Keratinocyte (primary cell): Measurements from ENCODE around the gene ABCD3. TPM values are rescaled to one million over a fixed set of nuclear protein-coding genes. Genes with fewer than 3 reads are reported as not detected.

Experiments used
- DNase-seq: peaks from one replicate; pipeline ENCODE4 v3.0.0-alpha.2; 2011; ENCODE audit warnings: low read depth, missing footprints, low spot score
- FAIRE-seq: peaks from 2 replicates; lab custom pipeline; 2011; peaks lifted over from hg19 to GRCh38; lab: Jason Lieb, UNC
- H2AFZ ChIP-seq: 2 replicates; pipeline ENCODE4 v1.6.0; 2012; ENCODE audit warnings: low read length, control low read depth, inconsistent platforms; ENCODE audit not compliant: control insufficient read depth
- H3K27ac ChIP-seq: 2 replicates; pipeline ENCODE4 v1.5.1; 2011; ENCODE audit warnings: low read length; ENCODE audit not compliant: control insufficient read depth, insufficient read depth
- H3K27me3 ChIP-seq: 3 replicates; pipeline ENCODE4 v1.6.0; 2011; ENCODE audit warnings: low read length; ENCODE audit not compliant: control insufficient read depth, insufficient read depth; ENCODE audit errors: extremely low read depth
- H3K36me3 ChIP-seq, 2 experiments: 2 replicates in 1 of 2; 3 replicates in 1 of 2; pipeline ENCODE4 v1.5.1; 2011; ENCODE audit warnings: low read length in 2 of 2, mild to moderate bottlenecking in 1 of 2; ENCODE audit not compliant: control insufficient read depth in 2 of 2, insufficient read depth in 2 of 2; ENCODE audit errors: extremely low read depth in 1 of 2
- H3K4me1 ChIP-seq: 3 replicates; pipeline ENCODE4 v1.5.1; 2011; ENCODE audit warnings: low read length; ENCODE audit not compliant: control insufficient read depth, insufficient read depth; ENCODE audit errors: extremely low read depth
- H3K4me2 ChIP-seq: 3 replicates; pipeline ENCODE4 v1.6.0; 2011; ENCODE audit warnings: low read depth, low read length; ENCODE audit not compliant: control insufficient read depth, insufficient read depth; ENCODE audit errors: extremely low read depth
- H3K4me3 ChIP-seq, 3 experiments: fragments of 200-600 bp in 1 of 3; sonication (generic) in 1 of 3; 2 replicates in 2 of 3; 3 replicates in 1 of 3; pipeline ENCODE4 v1.5.1; 2011 to 2016; ENCODE audit warnings: low read length in 3 of 3, mild to moderate bottlenecking in 3 of 3, control low read depth in 2 of 3, inconsistent platforms in 1 of 3, low read depth in 1 of 3, mixed read lengths in 1 of 3, mixed run types in 1 of 3, moderate library complexity in 1 of 3; ENCODE audit not compliant: control insufficient read depth in 2 of 3, insufficient read depth in 2 of 3; ENCODE audit errors: extremely low read depth in 1 of 3
- H3K79me2 ChIP-seq: 2 replicates; pipeline ENCODE4 v1.6.0; 2012; ENCODE audit warnings: low read length; ENCODE audit not compliant: control insufficient read depth, insufficient read depth
- H3K9ac ChIP-seq: 3 replicates; pipeline ENCODE4 v1.6.0; 2011; ENCODE audit warnings: low read length; ENCODE audit not compliant: control insufficient read depth, insufficient read depth; ENCODE audit errors: extremely low read depth
- H3K9me1 ChIP-seq: 3 replicates; pipeline ENCODE4 v1.6.0; 2011; ENCODE audit warnings: low read length; ENCODE audit not compliant: control insufficient read depth, insufficient read depth; ENCODE audit errors: extremely low read depth
- H3K9me3 ChIP-seq: 2 replicates; pipeline ENCODE4 v1.5.1; 2012; ENCODE audit warnings: low read depth, low read length; ENCODE audit not compliant: control insufficient read depth
- H4K20me1 ChIP-seq: 3 replicates; pipeline ENCODE4 v1.6.0; 2011; ENCODE audit warnings: low read length; ENCODE audit not compliant: control insufficient read depth, insufficient read depth; ENCODE audit errors: extremely low read depth
- CTCF ChIP-seq, 3 experiments: IDR thresholded peaks in 1 of 3; conservative IDR thresholded peaks in 1 of 3; optimal IDR thresholded peaks in 1 of 3; 2 replicates in 2 of 3; 3 replicates in 1 of 3; pipeline versions ENCODE3 to v1.5.1; 2011; ENCODE audit warnings: low read length in 3 of 3, mild to moderate bottlenecking in 3 of 3, moderate library complexity in 2 of 3, control low read depth in 1 of 3, inconsistent platforms in 1 of 3; ENCODE audit not compliant: insufficient read depth in 2 of 3; ENCODE audit errors: extremely low read depth in 1 of 3
- EZH2 ChIP-seq: IDR thresholded peaks from one replicate; pipeline ENCODE4 v1.6.1; 2012; ENCODE audit warnings: inconsistent platforms, mild to moderate bottlenecking, low read length, moderate library complexity
- dilution Hi-C: fragments of 300-500 bp; cut with MboI; formaldehyde crosslinking; loops from one replicate; pipeline ENCODE4 v1.7.0; 2020; ENCODE audit warnings: low sequenced_read_pairs; ENCODE audit not compliant: extremely low pct_ligation_motif_present
- polyA plus RNA-seq, 5 experiments: library from polyadenylated mRNA; depleted of rRNA in 3 of 5; stranded (reverse) in 3 of 5; stranded (forward) in 1 of 5; unstranded in 1 of 5; fragments of >200 nt; gene quantifications; 1 replicate in 1 of 5; 2 replicates in 3 of 5; 3 replicates in 1 of 5; pipeline versions ENCODE4 v1.2.1 to v1.2.3, GENCODE V29; 2011 to 2012; ENCODE audit warnings: missing spikeins in 2 of 5, low read depth in 1 of 5, low replicate concordance in 1 of 5

ABCD3 gene
- polyA plus RNA-seq, 1 donor (not counting 4 experiments of a cell fraction or from before 2014, with no cell fraction given) = 34.9 TPM

GRCh38 chr1:94395748-94396309 lies 22.4 kb upstream of the ABCD3 start:
- Histone ChIP-seq H4K20me1 (no peaks in the 10 kb centered on the region), H3K4me3 (no peak overlapping the region), H3K4me2 (no peak overlapping the region), H3K9me3 (no peaks in the 10 kb centered on the region), H3K36me3 (no peaks in the 10 kb centered on the region), H3K9ac (no peak overlapping the region), H3K27ac (no peak overlapping the region), H2AFZ (no peak overlapping the region), H3K9me1 (no peaks in the 10 kb centered on the region), H3K27me3 (no peaks in the 10 kb centered on the region), H3K4me1 (no peaks in the 10 kb centered on the region), H3K79me2 (no peaks in the 10 kb centered on the region)
- DNase-seq (no peak), FAIRE-seq (no peak)
- TF ChIP-seq EZH2 (no peak), CTCF (optimal IDR thresholded peaks at IDR 0.05 in 1 of 3, IDR thresholded peaks at IDR 0.05 in 1 of 3, conservative IDR thresholded peaks at IDR 0.05 in 1 of 3; ENCODE audit: extremely low read depth in 1 of 3, insufficient read depth in 2 of 3, low read length in 3 of 3) (no peak)
- dilution Hi-C loops = no loop called here

DNA sequence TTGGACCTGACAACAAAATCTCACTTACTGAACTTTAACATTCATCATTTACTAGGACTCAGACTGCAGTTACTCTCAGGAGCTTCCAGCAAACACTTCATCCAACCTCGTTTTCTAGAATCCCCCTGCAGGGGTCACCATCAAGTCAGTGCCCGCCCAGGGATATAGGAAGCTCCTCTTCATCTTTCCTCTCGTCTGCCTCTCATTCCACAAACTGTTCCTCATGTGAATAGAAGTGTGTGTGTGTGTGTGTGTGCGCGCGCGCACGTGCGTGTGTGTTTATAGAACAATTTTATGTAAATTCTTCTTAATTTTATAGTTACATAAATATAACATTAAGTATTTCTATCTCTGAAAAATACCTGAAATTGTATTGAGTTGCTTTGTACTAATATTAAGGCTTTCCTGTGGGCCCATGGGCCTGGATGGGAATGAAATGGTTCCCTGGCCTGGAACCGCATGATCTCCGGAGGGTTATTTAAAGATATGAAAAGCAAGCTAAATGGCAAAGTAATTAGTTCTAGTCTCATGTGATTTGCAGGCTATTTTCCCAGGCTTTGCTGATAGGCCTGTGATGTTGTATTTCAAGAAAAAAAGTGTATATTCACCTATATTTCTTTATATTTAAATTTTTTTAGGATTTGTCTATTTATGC lies 21.7 kb upstream of the ABCD3 start:
- H3K9ac ChIP-seq = no peak overlapping the region
- H3K9me3 ChIP-seq = no peaks in the 10 kb centered on the region
- H3K9me1 ChIP-seq = no peaks in the 10 kb centered on the region
- H2AFZ ChIP-seq = no peak overlapping the region
- peaks cover 5% of the 10 kb centered on the region for H3K4me1 ChIP-seq
- DNase-seq (no peak), FAIRE-seq (no peak)
- no peak overlapping the region for H3K4me3 ChIP-seq
- TF ChIP-seq EZH2 (no peak), CTCF (optimal IDR thresholded peaks at IDR 0.05 in 1 of 3, IDR thresholded peaks at IDR 0.05 in 1 of 3, conservative IDR thresholded peaks at IDR 0.05 in 1 of 3; ENCODE audit: extremely low read depth in 1 of 3, insufficient read depth in 2 of 3, low read length in 3 of 3) (no peak)
- no peak overlapping the region for H3K27ac ChIP-seq
- H3K27me3 ChIP-seq = no peaks in the 10 kb centered on the region
- H4K20me1 ChIP-seq = no peaks in the 10 kb centered on the region
- no peak overlapping the region for H3K4me2 ChIP-seq
- dilution Hi-C loops = no loop called here
- no peaks in the 10 kb centered on the region for H3K79me2 ChIP-seq
- no peaks in the 10 kb centered on the region for H3K36me3 ChIP-seq
